WTC11 (cell line): ENCODE data around the gene SNCA. TPM values are rescaled to one million over a fixed set of nuclear protein-coding genes. Genes with fewer than 3 reads are reported as not detected.

Source experiments
- ATAC-seq: fragments of 200-7000 bp; cut with Tn5 transposase; 2 replicates; pipeline ENCODE4 v1.10.0; 2021; ENCODE audit warnings: mild to moderate bottlenecking, moderate library complexity
- CTCF ChIA-PET: fragments of 300-600 bp; sonication (Branson Sonifier 250); formaldehyde crosslinking; loops from one replicate; lab custom pipeline; 2021; ENCODE audit warnings: antibody characterized with exemption; lab: Charles Lee
- POLR2A ChIA-PET: fragments of 350-600 bp; sonication (Branson Sonifier 250); formaldehyde crosslinking; loops from one replicate; lab custom pipeline; 2021; ENCODE audit warnings: antibody characterized with exemption; lab: Charles Lee
- DNase-seq: peaks from one replicate; pipeline ENCODE4 v3.0.0; 2021; ENCODE audit warnings: low spot score
- H3K27ac Mint-ChIP-seq: 2 replicates; pipeline ENCODE4 v1.8.0; 2021; ENCODE audit warnings: mixed read lengths
- H3K27me3 Mint-ChIP-seq: 2 replicates; pipeline ENCODE4 v1.8.0; 2021; ENCODE audit warnings: low read depth, mild to moderate bottlenecking, moderate library complexity, mixed read lengths
- H3K36me3 Mint-ChIP-seq: 2 replicates; pipeline ENCODE4 v1.8.0; 2021; ENCODE audit warnings: mixed read lengths
- H3K4me1 Mint-ChIP-seq: 2 replicates; pipeline ENCODE4 v1.8.0; 2022; ENCODE audit warnings: mixed read lengths
- H3K4me3 Mint-ChIP-seq: 2 replicates; pipeline ENCODE4 v1.8.0; 2021; ENCODE audit warnings: mild to moderate bottlenecking, moderate library complexity, mixed read lengths
- H3K9me3 Mint-ChIP-seq: 2 replicates; pipeline ENCODE4 v1.8.0; 2021; ENCODE audit warnings: mixed read lengths
- ATF1 ChIP-seq: sonication (generic); formaldehyde crosslinking; IDR thresholded peaks from 2 replicates; pipeline ENCODE4 v1.8.1; 2023; ENCODE audit warnings: mild to moderate bottlenecking, moderate library complexity, missing genetic modification reagents
- ATF3 ChIP-seq: sonication (generic); formaldehyde crosslinking; conservative IDR thresholded peaks from 2 replicates; pipeline ENCODE4 v1.8.1; 2022; ENCODE audit warnings: mild to moderate bottlenecking, missing genetic modification reagents
- ATF6 ChIP-seq: sonication (generic); formaldehyde crosslinking; IDR thresholded peaks from 2 replicates; pipeline ENCODE4 v1.8.1; 2023; ENCODE audit warnings: mild to moderate bottlenecking, missing genetic modification reagents
- CBFB ChIP-seq: sonication (generic); formaldehyde crosslinking; IDR thresholded peaks from 2 replicates; pipeline ENCODE4 v1.8.1; 2022; ENCODE audit warnings: mild to moderate bottlenecking, low read depth, missing genetic modification reagents
- ESRRA ChIP-seq: sonication (generic); formaldehyde crosslinking; IDR thresholded peaks from 2 replicates; pipeline ENCODE4 v1.8.1; 2022; ENCODE audit warnings: mild to moderate bottlenecking, missing genetic modification reagents, borderline replicate concordance
- ETV6 ChIP-seq: sonication (generic); formaldehyde crosslinking; IDR thresholded peaks from 2 replicates; pipeline ENCODE4 v1.8.1; 2022; ENCODE audit warnings: mild to moderate bottlenecking, missing genetic modification reagents
- GABPB1 ChIP-seq: sonication (generic); formaldehyde crosslinking; IDR thresholded peaks from 2 replicates; pipeline ENCODE4 v1.8.1; 2023; ENCODE audit warnings: mild to moderate bottlenecking, missing genetic modification reagents
- GRHL2 ChIP-seq: fragments of 250-450 bp; sonication (Bioruptor Pico); IDR thresholded peaks from 2 replicates; pipeline ENCODE4 v1.8.0; 2022; ENCODE audit warnings: mild to moderate bottlenecking, moderate library complexity; ENCODE audit not compliant: insufficient replicate concordance, severe bottlenecking
- IRF1 ChIP-seq: sonication (generic); formaldehyde crosslinking; IDR thresholded peaks from 2 replicates; pipeline ENCODE4 v1.8.0; 2023; ENCODE audit warnings: missing genetic modification reagents
- MAX ChIP-seq: sonication (generic); formaldehyde crosslinking; IDR thresholded peaks from 2 replicates; pipeline ENCODE4 v1.8.0; 2022; ENCODE audit warnings: mild to moderate bottlenecking, missing genetic modification reagents
- NFATC4 ChIP-seq: fragments of 250-450 bp; sonication (Bioruptor Pico); IDR thresholded peaks from 2 replicates; pipeline ENCODE4 v1.9.0; 2021; ENCODE audit warnings: mild to moderate bottlenecking
- NR2C2 ChIP-seq: sonication (generic); formaldehyde crosslinking; IDR thresholded peaks from 2 replicates; pipeline ENCODE4 v1.8.0; 2022; ENCODE audit warnings: mild to moderate bottlenecking, missing genetic modification reagents
- NR3C1 ChIP-seq: sonication (generic); formaldehyde crosslinking; conservative IDR thresholded peaks from 2 replicates; pipeline ENCODE4 v1.8.1; 2023; ENCODE audit warnings: low read depth, mild to moderate bottlenecking, missing genetic modification reagents
- OVOL2 ChIP-seq: fragments of 250-450 bp; sonication (Bioruptor Pico); IDR thresholded peaks from 2 replicates; pipeline ENCODE4 v1.9.0; 2021; ENCODE audit warnings: mild to moderate bottlenecking, borderline replicate concordance
- PREB ChIP-seq: sonication (generic); formaldehyde crosslinking; IDR thresholded peaks from 2 replicates; pipeline ENCODE4 v1.8.1; 2022; ENCODE audit warnings: mild to moderate bottlenecking, missing genetic modification reagents, moderate library complexity, borderline replicate concordance
- SOX15 ChIP-seq: fragments of 250-450 bp; sonication (Bioruptor Pico); IDR thresholded peaks from 2 replicates; pipeline ENCODE4 v1.9.0; 2021; ENCODE audit warnings: mild to moderate bottlenecking
- TCF7 ChIP-seq: sonication (generic); formaldehyde crosslinking; IDR thresholded peaks from 2 replicates; pipeline ENCODE4 v1.8.0; 2022; ENCODE audit warnings: mild to moderate bottlenecking, low read depth, missing genetic modification reagents, moderate library complexity
- TP53 ChIP-seq: sonication (generic); formaldehyde crosslinking; IDR thresholded peaks from 2 replicates; pipeline ENCODE4 v1.8.1; 2023; ENCODE audit warnings: mild to moderate bottlenecking, missing genetic modification reagents
- ZBTB43 ChIP-seq: sonication (generic); formaldehyde crosslinking; IDR thresholded peaks from 2 replicates; pipeline ENCODE4 v1.8.1; 2023; ENCODE audit warnings: mild to moderate bottlenecking, missing genetic modification reagents
- ZNF121 ChIP-seq: sonication (generic); formaldehyde crosslinking; IDR thresholded peaks from 2 replicates; pipeline ENCODE4 v1.8.0; 2023; ENCODE audit warnings: missing genetic modification reagents
- ZNF138 ChIP-seq: sonication (generic); formaldehyde crosslinking; conservative IDR thresholded peaks from 2 replicates; pipeline ENCODE4 v1.8.1; 2022; ENCODE audit warnings: mild to moderate bottlenecking, moderate library complexity, missing genetic modification reagents
- ZNF232 ChIP-seq: sonication (generic); formaldehyde crosslinking; IDR thresholded peaks from 2 replicates; pipeline ENCODE4 v1.8.0; 2022; ENCODE audit warnings: mild to moderate bottlenecking, missing genetic modification reagents
- total RNA-seq: library from RNA; stranded (reverse); gene quantifications from 3 replicates; pipeline ENCODE4 v1.2.3, GENCODE V29; 2021

The SNCA gene
- total RNA-seq, 1 experiment from 2014 or later = 15.0 TPM

GRCh38 chr4:89681219-89681618 is 155.7 kb downstream of the SNCA start:
- H3K4me3 Mint-ChIP-seq = peak overlapping the region; percentile 86

GRCh38 chr4:89674876-89675459 is 162.0 kb downstream of the SNCA start:
- Mint-ChIP-seq H3K36me3 (peaks cover 24% of the 10 kb centered on the region), H3K27ac (no peak overlapping the region), H3K9me3 (peaks cover 33% of the 10 kb centered on the region), H3K27me3 (peaks cover 60% of the 10 kb centered on the region), H3K4me1 (peaks cover 14% of the 10 kb centered on the region), H3K4me3 (no peak overlapping the region)
- ChIA-PET CTCF (no interaction called here), POLR2A (no interaction called here)
- ATAC-seq (no peak), DNase-seq (no peak)
- TF ChIP-seq ZBTB43 (CRISPR knock-in tag) (no peak), NR2C2 (CRISPR knock-in tag) (no peak), ZNF121 (CRISPR knock-in tag) (no peak), MAX (CRISPR knock-in tag) (no peak), ATF3 (no peak), IRF1 (CRISPR knock-in tag) (no peak), ESRRA (CRISPR knock-in tag) (no peak), ZNF232 (CRISPR knock-in tag) (no peak), ATF1 (no peak), PREB (CRISPR knock-in tag) (no peak), GRHL2 (CRISPR knock-in tag) (no peak), CBFB (no peak), NR3C1 (CRISPR knock-in tag) (no peak), SOX15 (CRISPR knock-in tag) (no peak), ZNF138 (CRISPR knock-in tag) (no peak), NFATC4 (no peak)

More at GRCh38 chr4:89681219-89681618, 155.7 kb downstream of the SNCA start:
- ATAC-seq = peak; percentile 99
- no peak for TF ChIP-seq TCF7
- 0 out of 2 replicates have a peak, but pooled peaks have one; percentile 39 for TF ChIP-seq ETV6 (CRISPR knock-in tag)
- peak; percentile 99 for TF ChIP-seq TP53 (CRISPR knock-in tag)
- TF ChIP-seq OVOL2 = no peak
- TF ChIP-seq GABPB1 (CRISPR knock-in tag) = 0 out of 2 replicates have a peak, but pooled peaks have one; percentile 14
- no peak for TF ChIP-seq ATF6 (CRISPR knock-in tag)
- POLR2A ChIA-PET = interaction anchor here (1.0 to 1.1 kb wide), 2 partner anchors 14 to 156 kb away, joined by 3 to 4 read pairs; partner anchors contain the start of gene SNCA
- peaks cover 30% of the 10 kb centered on the region for H3K4me1 Mint-ChIP-seq
- CTCF ChIA-PET = interaction anchor here (1.0 kb wide), 1 partner anchor 40 kb away, joined by 6 read pairs; no protein-coding TSS in a partner anchor
- peaks cover 27% of the 10 kb centered on the region for H3K9me3 Mint-ChIP-seq
- peak overlapping the region; percentile 85 for H3K27ac Mint-ChIP-seq
- DNase-seq = peak; percentile 72
- peaks cover 17% of the 10 kb centered on the region for H3K27me3 Mint-ChIP-seq
- peaks cover 57% of the 10 kb centered on the region for H3K36me3 Mint-ChIP-seq

Other genes starting within 250 kb of the SNCA start
- gene MMRN1, start 57.7 kb upstream of the SNCA start, total RNA-seq = 0.05 to 0.07 TPM in 2 of 3 replicates, not detected in the other